Epithelial cell of prostate (primary cell): ENCODE data around the gene ZFHX3.

Source experiments
- DNase-seq: peaks from one replicate; pipeline ENCODE4 v3.0.0-alpha.2; 2011; ENCODE audit warnings: low read depth, low spot score
- H3K27ac ChIP-seq: fragments of 450-650 bp; 2 replicates; pipeline ENCODE4 v1.5.1; 2017; ENCODE audit warnings: mild to moderate bottlenecking

The ZFHX3 gene

DNA sequence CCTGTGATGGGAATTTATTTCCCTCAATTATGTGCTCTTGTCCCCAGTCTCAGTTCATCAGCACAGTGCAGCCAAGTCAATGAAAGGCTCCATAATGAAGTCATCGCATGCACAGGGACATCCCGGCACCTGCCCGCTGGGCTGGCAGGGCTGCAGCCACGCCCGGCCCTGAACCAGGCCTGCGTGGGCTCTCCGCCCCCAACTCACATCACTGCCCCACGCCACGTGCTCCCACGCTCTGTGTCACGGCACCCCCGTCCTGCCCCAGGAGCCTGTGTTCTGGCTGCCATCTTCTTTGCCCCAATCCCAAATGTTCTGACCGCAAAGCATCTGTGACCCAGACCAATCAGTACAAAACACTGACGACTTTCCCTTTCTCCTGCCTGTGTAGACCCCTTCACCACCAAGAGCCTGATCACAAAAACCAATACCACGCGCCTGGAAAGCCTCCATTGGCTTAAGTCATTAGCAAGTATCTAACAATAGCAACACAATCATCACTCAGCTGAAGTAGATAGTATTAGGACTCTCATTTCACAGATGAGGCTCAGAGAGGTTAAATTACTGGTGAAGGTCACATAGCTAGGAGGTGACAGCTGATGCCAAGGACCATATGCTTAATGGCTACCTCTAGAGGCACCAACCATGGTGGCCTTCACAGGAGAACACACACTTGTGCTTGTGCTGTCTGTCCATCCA lies 202.5 kb downstream of the ZFHX3 start:
- no peak overlapping the region for H3K27ac ChIP-seq
- no peak for DNase-seq

- no peak for DNase-seq
- no peak overlapping the region for H3K27ac ChIP-seq
These were observed 203.6 kb downstream of the ZFHX3 start for GRCh38 chr16:72844225-72844920.

DNA sequence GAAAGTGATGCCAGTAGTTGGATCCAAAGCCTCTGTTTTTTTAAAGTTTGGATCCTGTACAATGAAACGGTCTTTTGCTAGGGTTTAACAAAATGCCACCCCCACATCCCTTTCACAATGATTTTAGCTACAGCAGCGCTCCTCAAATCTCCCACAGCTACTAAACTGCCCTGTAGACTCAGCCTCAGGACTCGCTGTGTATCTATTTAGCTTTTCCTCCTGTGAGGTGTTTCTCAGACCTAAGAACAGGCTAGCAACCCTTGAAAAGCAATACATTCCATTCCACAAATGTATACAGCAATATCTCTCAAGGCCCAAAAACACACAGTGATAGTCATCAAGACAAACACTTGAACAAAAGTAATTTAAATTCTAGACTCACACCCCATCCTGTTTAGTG lies 206.4 kb downstream of the ZFHX3 start:
- no peak for DNase-seq
- no peak overlapping the region for H3K27ac ChIP-seq

- DNase-seq, result no peak
- H3K27ac ChIP-seq, result no peak overlapping the region
These were observed 207.1 kb downstream of the ZFHX3 start for GRCh38 chr16:72840631-72841381.

DNA sequence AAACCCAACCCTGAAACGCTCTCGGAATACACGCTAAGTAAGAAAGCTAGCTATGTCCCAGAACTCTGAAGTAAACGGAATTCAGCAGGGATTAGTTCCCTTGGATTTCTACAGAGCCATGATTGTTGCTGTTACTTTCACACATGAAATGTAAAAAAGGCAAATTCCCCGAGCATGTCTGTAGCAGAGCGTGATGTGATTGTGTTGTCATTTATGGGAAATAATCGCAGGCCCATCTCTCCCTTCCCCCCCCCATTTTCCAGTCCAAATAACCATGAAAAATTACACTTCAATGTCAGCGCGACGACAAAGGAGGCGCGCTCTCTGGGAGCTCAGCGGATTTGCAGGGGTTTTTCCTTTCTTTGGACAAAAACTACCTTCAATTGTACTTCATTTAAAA lies 209.0 kb downstream of the ZFHX3 start:
- H3K27ac ChIP-seq, result no peak overlapping the region
- DNase-seq, result no peak

DNA sequence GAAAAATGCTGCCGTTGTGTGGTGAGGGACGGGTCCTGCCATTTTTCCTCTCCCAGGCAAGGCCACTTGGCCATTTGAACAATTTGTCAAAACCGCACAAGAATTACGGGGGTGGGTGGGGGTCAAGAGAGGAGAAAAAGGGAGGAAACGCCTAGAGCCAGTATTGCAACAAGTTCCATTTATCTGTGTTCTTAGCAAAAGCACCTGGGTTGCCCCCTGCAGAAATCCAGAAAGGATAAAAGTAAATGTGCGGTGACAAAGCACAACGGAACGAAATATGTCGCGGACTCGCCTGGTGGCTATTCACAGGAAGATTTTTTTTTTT lies 209.4 kb downstream of the ZFHX3 start:
- no peak overlapping the region for H3K27ac ChIP-seq
- no peak for DNase-seq

- no peak for DNase-seq
- no peak overlapping the region for H3K27ac ChIP-seq
These were observed 209.9 kb downstream of the ZFHX3 start for GRCh38 chr16:72837846-72838585.

GRCh38 chr16:72836985-72837384 lies 210.9 kb downstream of the ZFHX3 start:
- DNase-seq, result no peak
- H3K27ac ChIP-seq, result no peak overlapping the region

DNA sequence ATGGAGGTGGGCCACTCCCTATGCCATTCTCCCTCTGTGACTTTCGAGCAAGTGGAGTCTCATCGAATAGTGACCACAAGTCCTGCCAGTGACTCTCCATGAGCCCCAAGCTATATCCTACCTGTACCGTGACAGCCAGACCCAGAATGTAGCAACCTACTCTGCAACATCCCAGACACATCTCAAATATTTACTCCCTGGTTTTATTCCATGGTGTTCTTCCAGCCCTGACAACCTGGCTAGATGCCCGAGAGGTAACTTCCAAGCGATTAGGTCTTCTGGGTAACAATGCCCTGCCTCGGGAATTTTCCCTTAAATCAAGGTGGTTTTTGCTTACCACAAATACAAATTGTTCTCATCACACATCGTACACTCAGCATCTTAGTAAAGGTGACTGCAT lies 211.7 kb downstream of the ZFHX3 start:
- no peak for DNase-seq
- H3K27ac ChIP-seq, result no peak overlapping the region

GRCh38 chr16:72835086-72835485 lies 212.8 kb downstream of the ZFHX3 start:
- no peak for DNase-seq

GRCh38 chr16:72834499-72834898 lies 213.4 kb downstream of the ZFHX3 start:
- no peak overlapping the region for H3K27ac ChIP-seq
- no peak for DNase-seq

More at GRCh38 chr16:72835086-72835485, 212.8 kb downstream of the ZFHX3 start:
- H3K27ac ChIP-seq, result no peak overlapping the region

GRCh38 chr16:72833969-72834368 lies 214.0 kb downstream of the ZFHX3 start:
- no peak overlapping the region for H3K27ac ChIP-seq
- DNase-seq, result no peak

DNA sequence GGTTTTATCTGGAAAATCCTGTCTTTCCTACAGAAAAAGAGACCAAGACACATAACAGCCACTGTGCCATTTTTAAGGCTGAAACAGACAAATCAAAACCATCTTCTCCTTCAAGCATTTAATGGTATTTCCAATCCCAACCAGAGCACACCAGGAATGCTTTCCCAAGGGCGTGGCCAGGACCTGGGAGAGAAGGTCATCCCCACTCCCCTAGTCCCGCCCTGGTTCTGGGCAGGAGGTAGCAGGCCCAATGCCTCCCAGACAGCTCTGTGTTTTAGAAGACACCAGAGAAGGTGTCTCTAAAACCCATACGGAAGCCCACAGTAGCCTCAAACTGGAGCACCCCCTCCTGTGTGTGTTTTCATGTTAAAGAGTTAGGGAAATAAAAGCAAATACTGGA lies 214.4 kb downstream of the ZFHX3 start:
- H3K27ac ChIP-seq, result no peak overlapping the region
- DNase-seq, result no peak

- no peak overlapping the region for H3K27ac ChIP-seq
- DNase-seq, result no peak
These were observed 215.2 kb downstream of the ZFHX3 start for GRCh38 chr16:72832621-72833248.

- H3K27ac ChIP-seq, result no peak overlapping the region
- no peak for DNase-seq
These were observed 217.8 kb downstream of the ZFHX3 start for GRCh38 chr16:72829846-72830775.

GRCh38 chr16:72827866-72828265 lies 220.1 kb downstream of the ZFHX3 start:
- no peak for DNase-seq
- no peak overlapping the region for H3K27ac ChIP-seq

GRCh38 chr16:72825912-72826621 lies 221.9 kb downstream of the ZFHX3 start:
- no peak for DNase-seq
- no peak overlapping the region for H3K27ac ChIP-seq

- DNase-seq, result no peak
These were observed 223.2 kb downstream of the ZFHX3 start for GRCh38 chr16:72824761-72825160.

GRCh38 chr16:72824027-72824426 lies 223.9 kb downstream of the ZFHX3 start:
- no peak overlapping the region for H3K27ac ChIP-seq
- no peak for DNase-seq

More at GRCh38 chr16:72824761-72825160, 223.2 kb downstream of the ZFHX3 start:
- no peak overlapping the region for H3K27ac ChIP-seq
